Fibroblast of skin of back (primary cell): ENCODE results near the gene EPGN.

Source experiments
- DNase-seq: peaks from one replicate; pipeline ENCODE4 v3.0.0-alpha.2; 2013

The EPGN gene

GRCh38 chr4:74311696-74312313 lies 3.5 kb downstream of the EPGN start:
- DNase-seq: peak; percentile 67

- DNase-seq: no peak
Observed at GRCh38 chr4:74314329-74314728, 6.1 kb downstream of the EPGN start.

- no peak for DNase-seq
Observed at GRCh38 chr4:74314944-74315343, 6.7 kb downstream of the EPGN start.

- DNase-seq: no peak
Observed at GRCh38 chr4:74315376-74315775, 7.1 kb downstream of the EPGN start.

GRCh38 chr4:74316397-74316796 lies 8.1 kb downstream of the EPGN start:
- peak; percentile 55 for DNase-seq

- DNase-seq: no peak
Observed at GRCh38 chr4:74317616-74318246, 9.5 kb downstream of the EPGN start.

GRCh38 chr4:74318276-74318675 lies 10.0 kb downstream of the EPGN start:
- no peak for DNase-seq

GRCh38 chr4:74319470-74319869 lies 11.2 kb downstream of the EPGN start:
- peak; percentile 48 for DNase-seq

GRCh38 chr4:74320559-74321118 lies 12.4 kb downstream of the EPGN start:
- peak; percentile 58 for DNase-seq

- no peak for DNase-seq
Observed at GRCh38 chr4:74322301-74322700, 14.0 kb downstream of the EPGN start.

GRCh38 chr4:74323663-74324062 lies 15.4 kb downstream of the EPGN start:
- no peak for DNase-seq

GRCh38 chr4:74324262-74324661 lies 16.0 kb downstream of the EPGN start:
- no peak for DNase-seq

- no peak for DNase-seq
Observed at GRCh38 chr4:74325886-74326285, 17.6 kb downstream of the EPGN start.

- DNase-seq: peak; percentile 47
Observed at GRCh38 chr4:74327762-74328161, 19.5 kb downstream of the EPGN start.

- DNase-seq: no peak
Observed at GRCh38 chr4:74328501-74328900, 20.2 kb downstream of the EPGN start.

GRCh38 chr4:74329307-74329706 lies 21.0 kb downstream of the EPGN start:
- no peak for DNase-seq

GRCh38 chr4:74330295-74330750 lies 22.1 kb downstream of the EPGN start:
- DNase-seq: peak; percentile 8

GRCh38 chr4:74331252-74331651 lies 23.0 kb downstream of the EPGN start:
- DNase-seq: no peak

GRCh38 chr4:74331944-74332343 lies 23.7 kb downstream of the EPGN start:
- no peak for DNase-seq

GRCh38 chr4:74334636-74335035 lies 26.4 kb downstream of the EPGN start:
- DNase-seq: no peak

GRCh38 chr4:74335341-74336021 lies 27.2 kb downstream of the EPGN start:
- no peak for DNase-seq

- DNase-seq: no peak
Observed at GRCh38 chr4:74338792-74339333, 30.6 kb downstream of the EPGN start.

GRCh38 chr4:74339501-74339900 lies 31.2 kb downstream of the EPGN start:
- no peak for DNase-seq
